ENCODE results near the gene ZNF91. TPM values are rescaled to one million over a fixed set of nuclear protein-coding genes. Genes with fewer than 3 reads are reported as not detected.
"Not testable (repeated sequence)": the region's sequence is repeated elsewhere in the genome, so short reads cannot be mapped to it uniquely, and the experiment has no call there.

ZNF91 gene
- total and polyA plus RNA-seq, 11 donors, result 9.5 to 302 (median 147) TPM

DNA sequence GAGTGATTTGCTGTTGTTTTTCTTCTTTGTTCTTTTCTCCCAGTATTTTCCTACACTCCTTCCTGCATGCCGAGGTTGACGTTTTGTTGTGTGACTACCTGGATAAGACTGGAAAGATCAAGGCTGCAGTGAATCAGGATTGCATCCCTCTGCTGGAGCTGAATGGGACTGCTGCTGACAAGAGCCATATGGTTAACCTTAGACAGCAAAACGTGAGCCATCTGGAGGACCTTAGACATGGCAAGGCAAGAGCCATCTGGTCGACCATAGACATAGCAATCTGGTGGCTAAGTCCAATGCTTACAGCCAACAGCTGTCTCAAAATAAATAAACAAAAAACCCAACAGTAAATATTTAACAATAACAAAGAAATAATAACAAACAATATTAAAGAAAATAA is 42.6 kb upstream of the ZNF91 start:
- TF ChIP-seq POLR2A (IDR thresholded peaks at IDR 0.05), result no peak
- H3K27me3 ChIP-seq, result no peaks in the 10 kb centered on the region
- H3K4me1 ChIP-seq, result no peaks in the 10 kb centered on the region
- H3K36me3 ChIP-seq, result no peaks in the 10 kb centered on the region
- no peak overlapping the region for H3K27ac ChIP-seq
- ATAC-seq, result no peak
- H3K4me3 ChIP-seq, result no peak overlapping the region
- DNase-seq, result no peak
- H3K9me3 ChIP-seq, result peaks cover 0 to 20% (median 2%) of the 10 kb centered on the region in 12 donors
- WGBS, 4 donors, result 63 to 69% (median 63%) methylated on average over 4 of the region's 4 CpGs
- intact Hi-C loops (cut with DNase I), result no loop called here

GRCh38 chr19:23436944-23437343 is 41.7 kb upstream of the ZNF91 start:
- no peak overlapping the region for H3K27ac ChIP-seq
- DNase-seq (no peak), ATAC-seq (no peak)
- H3K4me1 ChIP-seq, result no peaks in the 10 kb centered on the region
- intact Hi-C loops (cut with DNase I), result no loop called here
- TF ChIP-seq CTCF (IDR thresholded peaks at IDR 0.05) (peak in 3 of 12 donors; percentile 5 to 11 (median 8)), POLR2A (IDR thresholded peaks at IDR 0.05) (no peak)
- no peaks in the 10 kb centered on the region for H3K27me3 ChIP-seq
- H3K36me3 ChIP-seq, result no peaks in the 10 kb centered on the region
- 78 to 90% (median 86%) methylated on average over 4 of the region's 4 CpGs for WGBS, 4 donors
- peaks cover 0 to 20% (median 2%) of the 10 kb centered on the region in 12 donors for H3K9me3 ChIP-seq
- no peak overlapping the region for H3K4me3 ChIP-seq

DNA sequence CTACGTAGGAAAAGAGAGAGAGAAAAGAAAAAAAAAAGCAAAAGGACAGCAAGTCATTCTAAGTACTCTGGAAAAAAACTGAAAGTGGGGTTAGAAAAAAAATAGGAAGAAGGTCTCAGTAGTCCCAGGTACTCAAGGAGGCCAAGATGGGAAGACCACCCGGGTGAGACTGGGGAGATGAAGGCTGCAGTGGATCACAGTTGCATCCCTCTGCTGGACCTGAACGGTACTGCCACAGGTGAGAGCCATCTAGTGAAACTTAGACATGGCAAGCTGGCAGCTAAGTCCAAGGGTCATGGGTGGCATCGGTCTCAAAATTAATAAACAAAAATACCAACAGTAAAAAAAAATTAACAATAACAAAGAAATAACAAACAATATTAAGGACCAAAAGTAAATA is 41.0 kb upstream of the ZNF91 start:
- H3K36me3 ChIP-seq, result no peaks in the 10 kb centered on the region
- H3K27me3 ChIP-seq, result no peaks in the 10 kb centered on the region
- intact Hi-C loops (cut with DNase I), result no loop called here
- no peak overlapping the region for H3K4me3 ChIP-seq
- DNase-seq (no peak), ATAC-seq (no peak)
- H3K27ac ChIP-seq, result no peak overlapping the region
- H3K9me3 ChIP-seq, result peaks cover 0 to 20% (median 2%) of the 10 kb centered on the region in 12 donors
- peak in 2 of 12 donors; percentile 12 to 21 for TF ChIP-seq CTCF (IDR thresholded peaks at IDR 0.05)
- no peak for TF ChIP-seq POLR2A (IDR thresholded peaks at IDR 0.05)
- 75 to 86% (median 76%) methylated on average over 4 of the region's 4 CpGs for WGBS, 4 donors
- H3K4me1 ChIP-seq, result no peaks in the 10 kb centered on the region

GRCh38 chr19:23420824-23421223 is 25.6 kb upstream of the ZNF91 start:
- Histone ChIP-seq H3K27me3 (peaks cover 0 to 6% (median 0%) of the 10 kb centered on the region in 9 donors), H3K4me3 (no peak overlapping the region), H3K27ac (no peak overlapping the region), H3K4me1 (peaks cover 0 to 5% (median 0%) of the 10 kb centered on the region in 12 donors), H3K36me3 (no peaks in the 10 kb centered on the region), H3K9me3 (no peaks in the 10 kb centered on the region)
- ATAC-seq (no peak), DNase-seq (no peak)
- 56 to 72% (median 60%) methylated on average over 5 of the region's 5 CpGs for WGBS, 4 donors
- intact Hi-C loops (cut with DNase I), result no loop called here
- TF ChIP-seq CTCF (IDR thresholded peaks at IDR 0.05) (no peak), POLR2A (IDR thresholded peaks at IDR 0.05) (no peak)

GRCh38 chr19:23419261-23419660 is 24.0 kb upstream of the ZNF91 start:
- H3K36me3 ChIP-seq; H3K9me3 ChIP-seq; intact Hi-C loops (cut with DNase I); ATAC-seq; DNase-seq; H3K27ac ChIP-seq; H3K4me3 ChIP-seq: not testable (repeated sequence)
- Histone ChIP-seq H3K4me1 (peaks cover 0 to 13% (median 0%) of the 10 kb centered on the region in 12 donors), H3K27me3 (peaks cover 0 to 11% (median 0%) of the 10 kb centered on the region in 9 donors)
- WGBS, 4 donors, result 91 to 98% (median 95%) methylated on average over 5 to 38 of the region's 38 CpGs
